ENCODE results near the gene TBC1D24. TPM values are rescaled to one million over a fixed set of nuclear protein-coding genes. Genes with fewer than 3 reads are reported as not detected.

TBC1D24 gene
- total RNA-seq, 1 experiment from 2014 or later = 24.6 TPM

DNA sequence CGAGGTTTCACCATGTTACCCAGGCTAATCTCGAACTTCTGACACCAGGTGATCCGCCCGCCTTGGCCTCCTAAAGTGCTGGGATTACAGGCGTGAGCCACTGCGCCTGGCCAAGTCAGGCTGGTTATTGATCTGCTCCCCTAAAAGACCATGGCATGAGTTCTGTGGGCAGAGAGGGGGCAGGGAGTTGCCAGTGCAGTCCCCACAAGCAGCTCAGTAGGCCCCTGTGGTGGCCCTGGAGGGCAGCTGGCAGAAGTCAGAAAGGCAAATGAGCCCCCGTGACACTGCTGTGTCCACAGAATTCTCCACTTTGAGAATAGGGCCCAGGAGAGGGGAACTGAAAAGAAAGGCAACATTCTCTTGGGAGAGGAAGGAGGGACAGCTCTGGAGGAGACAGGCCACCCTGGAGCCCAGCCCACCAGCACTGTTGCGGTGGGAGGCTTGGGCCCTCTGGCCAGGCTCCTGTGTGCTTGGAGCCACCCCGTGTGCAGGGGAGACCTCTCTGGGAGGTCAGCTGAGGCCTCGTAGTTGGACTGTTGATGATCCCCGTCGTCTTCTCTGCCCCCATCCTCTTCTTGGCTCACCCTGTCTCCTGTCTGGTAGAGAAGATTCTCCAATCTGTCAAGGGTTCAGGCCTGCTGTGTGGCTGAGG lies 43.2 kb downstream of the TBC1D24 start:
- Histone ChIP-seq H4K20me1 (ENCODE audit: insufficient read depth) (peaks cover 5% of the 10 kb centered on the region; the same call in 1 of the 2 replicates), H3K27me3 (ENCODE audit: insufficient read depth, low read length) (no peaks in the 10 kb centered on the region), H3K27ac (ENCODE audit: low read depth, low read length) (peak overlapping the region; percentile 32; the same call in 1 of the 2 replicates), H3K36me3 (ENCODE audit: control insufficient read depth in 1 of 2, insufficient read depth in 2 of 2, low read length in 2 of 2) (peaks cover 1% of the 10 kb centered on the region in 2 experiments; a peak in 1 of 4 replicates), H2AFZ (ENCODE audit: low read depth, low read length, poor library complexity, severe bottlenecking) (no peak overlapping the region), H3K9me2 (ENCODE audit: insufficient read depth) (no peaks in the 10 kb centered on the region), H3K4me3 (replicated peaks in 1 of 2; ENCODE audit: low read depth in 1 of 2, low read length in 2 of 2) (no peak overlapping the region), H3K4me1 (ENCODE audit: control insufficient read depth in 1 of 2, insufficient read depth in 2 of 2, low read length in 2 of 2) (peaks cover 22 to 53% of the 10 kb centered on the region in 2 experiments), H3K9ac (ENCODE audit: low read length) (no peak overlapping the region), H3K9me3 (ENCODE audit: control insufficient read depth in 1 of 2, insufficient read depth in 1 of 2, low read depth in 1 of 2, low read length in 2 of 2) (no peaks in the 10 kb centered on the region), H3K79me2 (ENCODE audit: insufficient read depth, low read length) (peaks cover 80% of the 10 kb centered on the region), H3K4me2 (ENCODE audit: low read length) (no peak overlapping the region)
- ATAC-seq (no peak), DNase-seq (ENCODE audit: low read depth, low spot score) (no peak)
- ChIA-PET POLR2A (interaction anchor here (0.9 kb wide), 1 partner anchor 19 kb away, joined by 4 read pairs; the partner anchor contains the start of gene PDPK1), CTCF (interaction anchor here (1.2 kb wide), 1 partner anchor 323 kb away, joined by 3 read pairs; no protein-coding TSS in a partner anchor), RAD21 (ENCODE audit: low non-redundant PET in 1 of 2, low total read pairs in 2 of 2, uncharacterized antibody in 2 of 2, unreplicated experiment in 2 of 2) (no interaction called here)
- TF ChIP-seq EGR1 (IDR thresholded peaks at IDR 0.05; ENCODE audit: low read depth) (no peak), POLR2AphosphoS5 (IDR thresholded peaks at IDR 0.05; ENCODE audit: low read depth, low read length) (no peak), POLR2A (IDR thresholded peaks at IDR 0.05; ENCODE audit: borderline replicate concordance, extremely low read depth, insufficient read depth, insufficient read length) (no peak), ELF1 (IDR thresholded peaks at IDR 0.05; ENCODE audit: borderline replicate concordance, low read depth) (no peak), FOSL1 (IDR thresholded peaks at IDR 0.05; ENCODE audit: low read depth) (no peak), TCF7L2 (IDR thresholded peaks at IDR 0.05; ENCODE audit: borderline replicate concordance, extremely low read depth, insufficient read depth, insufficient read length) (no peak), CEBPB (IDR thresholded peaks at IDR 0.05; ENCODE audit: low read depth) (no peak), SIN3A (IDR thresholded peaks at IDR 0.05; ENCODE audit: low read depth) (no peak), SP1 (IDR thresholded peaks at IDR 0.05; ENCODE audit: low read depth) (no peak), ZFX (IDR thresholded peaks at IDR 0.05) (no peak), EZH2phosphoT487 (IDR thresholded peaks at IDR 0.05; ENCODE audit: borderline replicate concordance) (no peak), SRF (IDR thresholded peaks at IDR 0.05; ENCODE audit: low read depth) (no peak), YY1 (IDR thresholded peaks at IDR 0.05; ENCODE audit: extremely low read depth, insufficient replicate concordance, low read depth, low read length) (no peak), ZNF274 (IDR thresholded peaks at IDR 0.05; ENCODE audit: low read depth, low read length) (no peak), JUND (IDR thresholded peaks at IDR 0.05) (no peak), CBX3 (IDR thresholded peaks at IDR 0.05; ENCODE audit: low read depth) (no peak)
- TF ChIP-seq, protein P1, sequence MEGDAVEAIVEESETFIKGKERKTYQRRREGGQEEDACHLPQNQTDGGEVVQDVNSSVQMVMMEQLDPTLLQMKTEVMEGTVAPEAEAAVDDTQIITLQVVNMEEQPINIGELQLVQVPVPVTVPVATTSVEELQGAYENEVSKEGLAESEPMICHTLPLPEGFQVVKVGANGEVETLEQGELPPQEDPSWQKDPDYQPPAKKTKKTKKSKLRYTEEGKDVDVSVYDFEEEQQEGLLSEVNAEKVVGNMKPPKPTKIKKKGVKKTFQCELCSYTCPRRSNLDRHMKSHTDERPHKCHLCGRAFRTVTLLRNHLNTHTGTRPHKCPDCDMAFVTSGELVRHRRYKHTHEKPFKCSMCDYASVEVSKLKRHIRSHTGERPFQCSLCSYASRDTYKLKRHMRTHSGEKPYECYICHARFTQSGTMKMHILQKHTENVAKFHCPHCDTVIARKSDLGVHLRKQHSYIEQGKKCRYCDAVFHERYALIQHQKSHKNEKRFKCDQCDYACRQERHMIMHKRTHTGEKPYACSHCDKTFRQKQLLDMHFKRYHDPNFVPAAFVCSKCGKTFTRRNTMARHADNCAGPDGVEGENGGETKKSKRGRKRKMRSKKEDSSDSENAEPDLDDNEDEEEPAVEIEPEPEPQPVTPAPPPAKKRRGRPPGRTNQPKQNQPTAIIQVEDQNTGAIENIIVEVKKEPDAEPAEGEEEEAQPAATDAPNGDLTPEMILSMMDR (IDR thresholded peaks at IDR 0.05 in 2 of 3, conservative IDR thresholded peaks at IDR 0.05 in 1 of 3; ENCODE audit: borderline replicate concordance in 1 of 3, insufficient read depth in 1 of 3, low read depth in 2 of 3, low read length in 2 of 3) = no peak
- TF ChIP-seq, protein P2, sequence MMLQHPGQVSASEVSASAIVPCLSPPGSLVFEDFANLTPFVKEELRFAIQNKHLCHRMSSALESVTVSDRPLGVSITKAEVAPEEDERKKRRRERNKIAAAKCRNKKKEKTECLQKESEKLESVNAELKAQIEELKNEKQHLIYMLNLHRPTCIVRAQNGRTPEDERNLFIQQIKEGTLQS (IDR thresholded peaks at IDR 0.05) = no peak
- TF ChIP-seq, protein P3, sequence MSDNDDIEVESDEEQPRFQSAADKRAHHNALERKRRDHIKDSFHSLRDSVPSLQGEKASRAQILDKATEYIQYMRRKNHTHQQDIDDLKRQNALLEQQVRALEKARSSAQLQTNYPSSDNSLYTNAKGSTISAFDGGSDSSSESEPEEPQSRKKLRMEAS (IDR thresholded peaks at IDR 0.05) = no peak
- intact Hi-C loops (cut with micrococcal nuclease) = no loop called here
- no TSS peak for BruUV-seq (replicated peaks)
